CD4-positive, alpha-beta T cell (primary cell): Measurements from ENCODE around the gene ZNF74. TPM values are rescaled to one million over a fixed set of nuclear protein-coding genes. Genes with fewer than 3 reads are reported as not detected.

ENCODE experiments used
- ATAC-seq: fragments of 200-7000 bp; cut with Tn5 transposase; one replicate; pipeline ENCODE4 v1.10.0; 2022; ENCODE audit warnings: mild to moderate bottlenecking; ENCODE audit not compliant: poor library complexity
- CTCF ChIA-PET: fragments of 350-600 bp; sonication (Branson Sonifier 250); formaldehyde crosslinking; loops from one replicate; lab custom pipeline; 2021; ENCODE audit warnings: antibody characterized with exemption, inconsistent platforms; lab: Charles Lee
- POLR2A ChIA-PET: fragments of 350-600 bp; sonication (Branson Sonifier 250); formaldehyde crosslinking; loops from one replicate; lab custom pipeline; 2021; ENCODE audit warnings: antibody characterized with exemption, inconsistent platforms; lab: Charles Lee
- DNase-seq, 14 experiments: peaks; one replicate each; pipeline ENCODE4 v3.0.0-alpha.2; 2013 to 2020; ENCODE audit warnings: mixed read lengths in 2 of 14
- H3K27ac ChIP-seq, 2 donors: one replicate each; pipeline versions ENCODE4 v1.5.1 to v1.7.0; 2013; ENCODE audit warnings: low read length in 2 of 2, low read depth in 1 of 2, mild to moderate bottlenecking in 1 of 2
- H3K27me3 ChIP-seq, 2 experiments: 1 replicate in 1 of 2; 2 replicates in 1 of 2; pipeline versions ENCODE4 v1.6.1 to v1.7.0; 2013; ENCODE audit warnings: low read length in 2 of 2, control low read depth in 1 of 2, mild to moderate bottlenecking in 1 of 2, moderate library complexity in 1 of 2; ENCODE audit not compliant: insufficient read depth in 2 of 2, control insufficient read depth in 1 of 2
- H3K36me3 ChIP-seq: one replicate; pipeline ENCODE4 v1.6.1; 2013; ENCODE audit warnings: low read length, control low read depth; ENCODE audit not compliant: insufficient read depth
- H3K4me1 ChIP-seq: one replicate; pipeline ENCODE4 v1.6.1; 2013; ENCODE audit warnings: low read length, control low read depth; ENCODE audit not compliant: insufficient read depth
- H3K4me3 ChIP-seq: one replicate; pipeline ENCODE4 v1.5.1; 2013; ENCODE audit warnings: mild to moderate bottlenecking, low read length, moderate library complexity
- H3K9me3 ChIP-seq, 2 experiments: 1 replicate in 1 of 2; 2 replicates in 1 of 2; pipeline versions ENCODE4 v1.6.1 to v1.7.0; 2013; ENCODE audit warnings: low read length in 2 of 2, mild to moderate bottlenecking in 2 of 2, control low read depth in 1 of 2, moderate library complexity in 1 of 2; ENCODE audit not compliant: control insufficient read depth in 1 of 2, insufficient read depth in 1 of 2
- H3K27ac Mint-ChIP-seq: one replicate; pipeline ENCODE4 v1.8.0; 2020; ENCODE audit warnings: mixed read lengths
- H3K27me3 Mint-ChIP-seq: one replicate; pipeline ENCODE4 v1.8.0; 2021; ENCODE audit warnings: mixed read lengths
- H3K36me3 Mint-ChIP-seq: one replicate; pipeline ENCODE4 v1.8.0; 2021; ENCODE audit warnings: low read depth, mixed read lengths
- H3K4me1 Mint-ChIP-seq: one replicate; pipeline ENCODE4 v1.8.0; 2021; ENCODE audit warnings: low read depth, mixed read lengths
- H3K4me3 Mint-ChIP-seq: one replicate; pipeline ENCODE4 v1.8.0; 2020; ENCODE audit warnings: mild to moderate bottlenecking, mixed read lengths
- H3K9me3 Mint-ChIP-seq: one replicate; pipeline ENCODE4 v1.8.0; 2020; ENCODE audit warnings: mixed read lengths
- CTCF ChIP-seq: fragments of 200-600 bp; IDR thresholded peaks from one replicate; pipeline ENCODE4 v1.8.0; 2022; ENCODE audit warnings: antibody characterized with exemption, mild to moderate bottlenecking
- intact Hi-C, 2 experiments: fragments of 100-400 bp; cut with DNase I in 1 of 2; cut with micrococcal nuclease in 1 of 2; formaldehyde crosslinking; loops; one replicate each; pipeline versions ENCODE4 v1.15.1 to v1.9.0; 2023 to 2025; cut with DNase I, micrococcal nuclease
- total RNA-seq, 174 experiments: library from RNA in 2 of 174; stranded (reverse) in 2 of 174; gene quantifications; one replicate each; pipeline ENCODE4 v1.2.3 and lab custom pipeline; 2021 to 2026

ZNF74 gene
- total RNA-seq, 2 experiments from 2014 or later, result 1.7 to 2.3 TPM

- no peak overlapping the region for H3K4me3 Mint-ChIP-seq
- ChIA-PET CTCF (no interaction called here), POLR2A (no interaction called here)
- intact Hi-C loops, result no loop called here
- Histone ChIP-seq H3K9me3 (no peaks in the 10 kb centered on the region), H3K4me3 (no peak overlapping the region), H3K27me3 (no peaks in the 10 kb centered on the region), H3K4me1 (peaks cover 8% of the 10 kb centered on the region), H3K36me3 (peaks cover 41% of the 10 kb centered on the region), H3K27ac (no peak overlapping the region)
- H3K9me3 Mint-ChIP-seq, result no peaks in the 10 kb centered on the region
- H3K36me3 Mint-ChIP-seq, result peaks cover 48% of the 10 kb centered on the region
- no peak for TF ChIP-seq CTCF
- H3K27me3 Mint-ChIP-seq, result no peaks in the 10 kb centered on the region
- no peak for DNase-seq
- no peak overlapping the region for H3K27ac Mint-ChIP-seq
- peaks cover 12% of the 10 kb centered on the region for H3K4me1 Mint-ChIP-seq
- ATAC-seq, result no peak
These were observed 9.8 kb downstream of the ZNF74 start for GRCh38 chr22:20403779-20404140.

- ChIA-PET CTCF (no interaction called here), POLR2A (no interaction called here)
- no peak for DNase-seq
- H3K4me1 Mint-ChIP-seq, result peaks cover 7% of the 10 kb centered on the region
- Histone ChIP-seq H3K4me3 (no peak overlapping the region), H3K9me3 (no peaks in the 10 kb centered on the region), H3K36me3 (peaks cover 41% of the 10 kb centered on the region), H3K27ac (no peak overlapping the region), H3K27me3 (no peaks in the 10 kb centered on the region), H3K4me1 (peaks cover 8% of the 10 kb centered on the region)
- no peak for ATAC-seq
- intact Hi-C loops, result no loop called here
- TF ChIP-seq CTCF, result no peak
- H3K27ac Mint-ChIP-seq, result no peak overlapping the region
- peaks cover 45% of the 10 kb centered on the region for H3K36me3 Mint-ChIP-seq
- no peaks in the 10 kb centered on the region for H3K27me3 Mint-ChIP-seq
- no peak overlapping the region for H3K4me3 Mint-ChIP-seq
- H3K9me3 Mint-ChIP-seq, result no peaks in the 10 kb centered on the region
These were observed 10.9 kb downstream of the ZNF74 start for GRCh38 chr22:20404881-20405280.

- intact Hi-C loops, result no loop called here
- ATAC-seq, result no peak
- Mint-ChIP-seq H3K9me3 (no peaks in the 10 kb centered on the region), H3K27ac (no peak overlapping the region), H3K4me3 (no peak overlapping the region), H3K4me1 (peaks cover 6% of the 10 kb centered on the region), H3K36me3 (peaks cover 43% of the 10 kb centered on the region), H3K27me3 (no peaks in the 10 kb centered on the region)
- Histone ChIP-seq H3K27me3 (no peaks in the 10 kb centered on the region), H3K9me3 (no peaks in the 10 kb centered on the region), H3K4me1 (peaks cover 8% of the 10 kb centered on the region), H3K36me3 (peaks cover 41% of the 10 kb centered on the region), H3K4me3 (no peak overlapping the region), H3K27ac (no peak overlapping the region)
- no peak for DNase-seq
- ChIA-PET CTCF (no interaction called here), POLR2A (no interaction called here)
- no peak for TF ChIP-seq CTCF
These were observed 11.5 kb downstream of the ZNF74 start for GRCh38 chr22:20405291-20405930.
